ENCODE results near the gene PHKB. TPM values are rescaled to one million over a fixed set of nuclear protein-coding genes. Genes with fewer than 3 reads are reported as not detected.
"Not testable (repeated sequence)": the region's sequence is repeated elsewhere in the genome, so short reads cannot be mapped to it uniquely, and the experiment has no call there.

PHKB gene
- total and polyA plus RNA-seq, 2 donors from 2014 or later = 48.3 to 80.5 TPM

GRCh38 chr16:47467501-47467900, 6.4 kb downstream of the PHKB start:
- Histone ChIP-seq H3K27ac (ENCODE audit: low read depth in 2 of 2, low read length in 2 of 2) (no peak overlapping the region), H3K9ac (ENCODE audit: low read length in 3 of 3) (no peak overlapping the region), H3K9me3 (ENCODE audit: control insufficient read depth in 2 of 3, insufficient read depth in 1 of 3, low read length in 3 of 3) (no peaks in the 10 kb centered on the region), H3K4me3 (ENCODE audit: low read length in 3 of 3) (no peak overlapping the region), H3K36me3 (ENCODE audit: control insufficient read depth in 2 of 3, insufficient read depth in 3 of 3, low read length in 3 of 3) (peaks cover 0 to 3% (median 0%) of the 10 kb centered on the region in 3 donors), H3K27me3 (ENCODE audit: control insufficient read depth, insufficient read depth, low read length) (no peaks in the 10 kb centered on the region), H3K4me1 (ENCODE audit: control insufficient read depth in 2 of 3, insufficient read depth in 2 of 3, low read depth in 1 of 3, low read length in 3 of 3) (peaks cover 0 to 10% (median 6%) of the 10 kb centered on the region in 3 donors)
- FAIRE-seq (no peak), DNase-seq (no peak)
- no peak for TF ChIP-seq CTCF (IDR thresholded peaks at IDR 0.05; ENCODE audit: borderline replicate concordance, extremely low read depth, insufficient read depth)
- intact Hi-C loops (cut with DNase I) = no loop called here

GRCh38 chr16:47468070-47468689, 7.0 kb downstream of the PHKB start:
- H3K4me1 ChIP-seq (ENCODE audit: control insufficient read depth in 2 of 3, insufficient read depth in 2 of 3, low read depth in 1 of 3, low read length in 3 of 3); H3K9ac ChIP-seq (ENCODE audit: low read length in 3 of 3); DNase-seq; H3K27ac ChIP-seq (ENCODE audit: low read depth in 2 of 2, low read length in 2 of 2); H3K27me3 ChIP-seq (ENCODE audit: control insufficient read depth, insufficient read depth, low read length); FAIRE-seq; intact Hi-C loops (cut with DNase I); H3K4me3 ChIP-seq (ENCODE audit: low read length in 3 of 3); H3K36me3 ChIP-seq (ENCODE audit: control insufficient read depth in 2 of 3, insufficient read depth in 3 of 3, low read length in 3 of 3); H3K9me3 ChIP-seq (ENCODE audit: control insufficient read depth in 2 of 3, insufficient read depth in 1 of 3, low read length in 3 of 3): not testable (repeated sequence)

GRCh38 chr16:47469227-47469626, 8.1 kb downstream of the PHKB start:
- DNase-seq (no peak), FAIRE-seq (no peak)
- intact Hi-C loops (cut with DNase I) = no loop called here
- Histone ChIP-seq H3K27ac (ENCODE audit: low read depth in 2 of 2, low read length in 2 of 2) (no peak overlapping the region), H3K4me1 (ENCODE audit: control insufficient read depth in 2 of 3, insufficient read depth in 2 of 3, low read depth in 1 of 3, low read length in 3 of 3) (peaks cover 0 to 5% (median 0%) of the 10 kb centered on the region in 3 donors), H3K9ac (ENCODE audit: low read length in 3 of 3) (no peak overlapping the region), H3K36me3 (ENCODE audit: control insufficient read depth in 2 of 3, insufficient read depth in 3 of 3, low read length in 3 of 3) (peaks cover 0 to 2% (median 0%) of the 10 kb centered on the region in 3 donors), H3K9me3 (ENCODE audit: control insufficient read depth in 2 of 3, insufficient read depth in 1 of 3, low read length in 3 of 3) (no peaks in the 10 kb centered on the region), H3K27me3 (ENCODE audit: control insufficient read depth, insufficient read depth, low read length) (no peaks in the 10 kb centered on the region), H3K4me3 (ENCODE audit: low read length in 3 of 3) (no peak overlapping the region)
- TF ChIP-seq CTCF (IDR thresholded peaks at IDR 0.05; ENCODE audit: borderline replicate concordance, extremely low read depth, insufficient read depth) = no peak

- Histone ChIP-seq H3K9ac (ENCODE audit: low read length in 3 of 3) (no peak overlapping the region), H3K36me3 (ENCODE audit: control insufficient read depth in 2 of 3, insufficient read depth in 3 of 3, low read length in 3 of 3) (no peaks in the 10 kb centered on the region), H3K9me3 (ENCODE audit: control insufficient read depth in 2 of 3, insufficient read depth in 1 of 3, low read length in 3 of 3) (no peaks in the 10 kb centered on the region), H3K27ac (ENCODE audit: low read depth in 2 of 2, low read length in 2 of 2) (no peak overlapping the region), H3K4me1 (ENCODE audit: control insufficient read depth in 2 of 3, insufficient read depth in 2 of 3, low read depth in 1 of 3, low read length in 3 of 3) (peaks cover 0 to 2% (median 0%) of the 10 kb centered on the region in 3 donors), H3K27me3 (ENCODE audit: control insufficient read depth, insufficient read depth, low read length) (no peaks in the 10 kb centered on the region), H3K4me3 (ENCODE audit: low read length in 3 of 3) (no peak overlapping the region)
- intact Hi-C loops (cut with DNase I) = no loop called here
- DNase-seq (no peak), FAIRE-seq (no peak)
- TF ChIP-seq CTCF (IDR thresholded peaks at IDR 0.05; ENCODE audit: borderline replicate concordance, extremely low read depth, insufficient read depth) = no peak
Measured at GRCh38 chr16:47470211-47470610, 9.1 kb downstream of the PHKB start.

Data from kidney (tissue), 14 donors.